GM13977 (cell line): ENCODE data around the gene CEP170.
"Not testable (repeated sequence)": the region's sequence is repeated elsewhere in the genome, so short reads cannot be mapped to it uniquely, and the experiment has no call there.

Experiments used
- DNase-seq: peaks from one replicate; pipeline ENCODE4 v3.0.0; 2012; ENCODE audit warnings: low spot score
- CTCF ChIP-seq: IDR thresholded peaks from 2 replicates; pipeline ENCODE4 v1.5.1; 2012; ENCODE audit warnings: mild to moderate bottlenecking, control low read depth; ENCODE audit not compliant: insufficient read depth; ENCODE audit errors: extremely low read depth, missing control alignments
- in situ Hi-C: fragments of 300-500 bp; cut with MboI; formaldehyde crosslinking; loops from one replicate; pipeline ENCODE4 v1.12.0; 2022; ENCODE audit warnings: low sequenced_read_pairs, low pct_unique_long_range_greater_than_20kb, mixed read lengths, inconsistent platforms; ENCODE audit not compliant: unreplicated experiment

The CEP170 gene

DNA sequence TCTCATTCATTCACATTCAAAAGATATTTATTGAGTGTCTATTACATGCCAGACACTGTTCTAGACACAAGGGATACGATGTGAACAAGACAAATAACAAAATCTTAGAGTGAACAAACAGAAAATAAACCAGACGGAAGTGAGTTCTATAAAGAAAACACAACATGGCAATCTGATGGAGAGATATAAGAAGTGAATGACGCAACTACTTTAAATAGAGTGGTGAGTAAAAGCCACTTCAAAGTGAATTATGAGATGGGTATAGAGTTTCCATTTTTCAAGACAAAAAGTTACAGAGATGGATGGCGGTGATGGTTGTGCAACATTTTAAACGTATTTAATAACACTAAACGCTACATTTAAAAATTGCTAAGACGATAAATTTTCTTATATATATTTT lies 75.4 kb downstream of the CEP170 start:
- no peak for TF ChIP-seq CTCF
- no peak for DNase-seq
- in situ Hi-C loops, result no loop called here

DNA sequence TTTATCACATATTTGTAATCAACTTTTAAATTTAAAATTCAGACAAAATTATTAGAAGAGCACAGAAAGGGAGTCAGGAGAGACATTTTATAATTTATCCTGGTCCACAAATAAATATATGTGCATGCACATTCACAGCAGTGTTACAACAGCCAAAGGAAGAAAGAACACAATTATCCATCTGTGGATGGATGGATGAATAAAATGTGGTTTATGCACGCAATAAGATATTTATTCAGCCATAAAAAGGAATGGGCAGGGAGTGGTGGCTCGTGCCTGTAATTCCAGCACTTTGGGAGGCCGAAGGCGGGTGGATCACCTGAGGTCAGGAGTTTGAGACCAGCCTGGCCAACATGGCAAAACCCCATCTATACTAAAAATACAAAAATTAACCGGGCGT lies 77.3 kb downstream of the CEP170 start:
- in situ Hi-C loops, DNase-seq: not testable (repeated sequence)

GRCh38 chr1:243173758-243174369 lies 81.2 kb downstream of the CEP170 start:
- DNase-seq, in situ Hi-C loops: not testable (repeated sequence)

GRCh38 chr1:243164911-243165310 lies 90.2 kb downstream of the CEP170 start:
- in situ Hi-C loops, DNase-seq: not testable (repeated sequence)

GRCh38 chr1:243150906-243151305 lies 104.2 kb downstream of the CEP170 start:
- DNase-seq, in situ Hi-C loops: not testable (repeated sequence)

GRCh38 chr1:243149120-243149519 lies 106.0 kb downstream of the CEP170 start:
- in situ Hi-C loops, DNase-seq: not testable (repeated sequence)

DNA sequence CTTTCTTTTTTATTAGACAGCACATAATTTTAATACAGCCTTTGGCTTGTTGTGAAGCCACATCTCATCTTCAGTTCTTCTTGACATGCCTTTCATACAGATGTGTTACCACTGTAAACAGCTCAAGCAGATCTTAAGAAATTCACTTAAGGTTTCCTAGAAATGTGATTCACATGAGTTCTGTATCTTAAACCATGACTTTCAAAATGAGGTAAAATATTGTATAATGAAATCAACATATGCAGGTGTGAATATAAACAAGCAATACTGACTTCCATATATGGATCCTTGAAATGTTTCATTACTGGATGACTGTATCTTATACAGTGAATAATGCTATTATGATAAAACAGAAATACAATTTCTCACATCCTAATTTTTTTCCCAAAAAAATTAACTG lies 107.7 kb downstream of the CEP170 start:
- in situ Hi-C loops, result not testable (repeated sequence)

GRCh38 chr1:243140498-243140897 lies 114.6 kb downstream of the CEP170 start:
- in situ Hi-C loops, DNase-seq: not testable (repeated sequence)

More for the DNA sequence above, 107.7 kb downstream of the CEP170 start:
- DNase-seq, result not testable (repeated sequence)

GRCh38 chr1:243122876-243123409 lies 132.1 kb downstream of the CEP170 start:
- in situ Hi-C loops, result loop anchor here (25.0 kb wide), 1 partner anchor 189 kb away; no protein-coding TSS in a partner anchor
- DNase-seq, result not testable (repeated sequence)

GRCh38 chr1:243121939-243122338 lies 133.1 kb downstream of the CEP170 start:
- not testable (repeated sequence) for DNase-seq
- in situ Hi-C loops, result loop anchor here (25.0 kb wide), 1 partner anchor 190 kb away; no protein-coding TSS in a partner anchor

GRCh38 chr1:243118601-243119322 lies 136.3 kb downstream of the CEP170 start:
- in situ Hi-C loops, result loop anchor here (25.0 kb wide), 1 partner anchor 194 kb away; no protein-coding TSS in a partner anchor
- not testable (repeated sequence) for DNase-seq

- not testable (repeated sequence) for DNase-seq
- in situ Hi-C loops, result loop anchor here (25.0 kb wide), 1 partner anchor 196 kb away; no protein-coding TSS in a partner anchor
Observed at GRCh38 chr1:243116187-243116586, 138.9 kb downstream of the CEP170 start.

- not testable (repeated sequence) for DNase-seq
- in situ Hi-C loops, result loop anchor here (25.0 kb wide), 1 partner anchor 198 kb away; no protein-coding TSS in a partner anchor
Observed at GRCh38 chr1:243114769-243115168, 140.3 kb downstream of the CEP170 start.

GRCh38 chr1:243114059-243114713 lies 140.9 kb downstream of the CEP170 start:
- peak; percentile 4 for DNase-seq
- in situ Hi-C loops, result loop anchor here (25.0 kb wide), 1 partner anchor 198 kb away; no protein-coding TSS in a partner anchor

- in situ Hi-C loops, result loop anchor here (25.0 kb wide), 1 partner anchor 205 kb away; no protein-coding TSS in a partner anchor
- not testable (repeated sequence) for DNase-seq
Observed at GRCh38 chr1:243107171-243107570, 147.9 kb downstream of the CEP170 start.

GRCh38 chr1:243105652-243106332 lies 149.3 kb downstream of the CEP170 start:
- in situ Hi-C loops, result loop anchor here (25.0 kb wide), 1 partner anchor 207 kb away; no protein-coding TSS in a partner anchor
- DNase-seq, result not testable (repeated sequence)
